Right renal pelvis (tissue), 4 donors: ENCODE data around the gene SLX4IP. TPM values are rescaled to one million over a fixed set of nuclear protein-coding genes. Genes with fewer than 3 reads are reported as not detected.

Experiments
- DNase-seq, 4 donors: peaks; one replicate each; pipeline ENCODE4 v3.0.0-alpha.2; 2013; ENCODE audit warnings: low read depth in 4 of 4, low spot score in 3 of 4, missing footprints in 1 of 4
- polyA plus RNA-seq, 4 donors: library from polyadenylated mRNA; unstranded; fragments of 120-200 nt; gene quantifications; one replicate each; pipeline ENCODE4 v1.2.1, GENCODE V29; 2013; ENCODE audit not compliant: insufficient read length in 4 of 4

SLX4IP gene
- polyA plus RNA-seq, 4 donors, result 6.8 to 9.5 (median 7.2) TPM

- no peak for DNase-seq
Observed at GRCh38 chr20:10541668-10542411, 106.7 kb downstream of the SLX4IP start.

- no peak for DNase-seq
Observed at GRCh38 chr20:10542442-10542841, 107.3 kb downstream of the SLX4IP start.

GRCh38 chr20:10543480-10543879, 108.4 kb downstream of the SLX4IP start:
- DNase-seq, result no peak

- DNase-seq, result no peak
Observed at GRCh38 chr20:10547276-10548114, 112.4 kb downstream of the SLX4IP start.

DNA sequence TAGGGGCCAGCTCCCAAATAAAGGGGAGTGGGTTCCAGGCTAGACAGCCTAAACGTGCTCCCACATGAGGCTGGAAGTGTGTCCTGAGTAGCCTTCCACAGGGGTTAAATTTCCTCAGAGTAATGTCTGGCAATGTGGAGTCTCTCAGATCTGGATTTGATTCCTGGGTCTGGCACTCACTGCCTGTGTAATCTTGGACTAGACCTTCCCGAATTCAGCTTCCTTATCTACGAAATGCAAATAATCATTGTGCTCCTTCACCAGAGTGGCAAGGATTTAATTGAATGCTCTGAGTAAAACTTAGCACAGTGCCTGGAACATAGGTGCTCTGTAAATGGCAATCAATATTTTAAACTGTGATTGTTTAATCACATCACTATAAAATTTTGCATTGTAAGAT, 114.4 kb downstream of the SLX4IP start:
- DNase-seq, result no peak

- DNase-seq, result no peak
Observed at GRCh38 chr20:10550204-10551118, 115.4 kb downstream of the SLX4IP start.

DNA sequence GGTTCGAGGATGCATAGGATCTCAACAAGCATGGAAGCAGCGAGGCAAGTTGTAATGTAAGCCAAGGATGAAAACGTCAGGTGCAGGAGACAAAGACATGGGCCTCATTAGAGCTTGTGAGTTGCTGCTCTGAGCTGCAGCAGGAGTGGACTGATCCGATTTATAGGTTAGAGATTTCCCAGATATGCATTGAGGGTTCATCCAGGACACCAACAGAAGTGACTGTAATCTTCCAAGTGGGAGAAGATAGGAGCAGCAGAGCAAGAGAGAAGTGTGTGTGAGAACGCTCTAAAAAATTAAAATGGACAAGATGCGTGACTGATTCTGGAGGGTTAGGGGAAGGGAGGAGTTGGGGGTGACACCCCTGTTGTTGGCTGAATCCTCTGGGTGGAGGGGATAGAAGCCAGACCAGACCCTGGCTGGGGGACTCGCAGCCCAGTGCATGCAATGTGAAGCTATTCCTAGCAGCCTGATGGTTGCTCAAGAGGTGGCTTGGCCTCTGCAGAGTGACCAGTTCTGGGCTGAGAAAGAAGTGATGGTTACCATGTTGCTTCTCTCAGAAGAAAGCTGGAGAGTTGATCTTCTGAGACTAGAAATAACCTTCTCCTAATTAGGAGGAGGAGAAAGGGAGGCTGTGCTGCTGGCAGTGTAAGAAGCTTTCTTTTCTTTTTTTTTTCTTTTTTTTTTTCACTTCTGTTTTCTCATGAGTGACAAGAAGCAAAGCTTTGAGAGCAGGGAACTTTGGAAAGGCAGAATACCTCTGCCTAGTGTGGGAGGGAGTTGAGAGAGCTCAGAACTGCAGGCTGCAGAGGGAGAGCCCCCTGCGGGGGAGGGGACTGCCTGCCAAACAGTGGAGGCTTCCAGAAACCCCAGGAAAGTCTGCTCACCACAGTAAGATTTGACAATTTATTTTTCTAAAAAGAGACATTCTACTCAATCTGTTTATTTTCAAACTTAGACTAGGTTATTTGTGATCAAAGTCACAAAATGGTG, 116.9 kb downstream of the SLX4IP start:
- DNase-seq, result no peak

GRCh38 chr20:10553326-10553984, 118.3 kb downstream of the SLX4IP start:
- peak; percentile 42 to 65 (median 54) for DNase-seq

- DNase-seq, result no peak
Observed at GRCh38 chr20:10554285-10554684, 119.2 kb downstream of the SLX4IP start.

GRCh38 chr20:10555393-10555792, 120.3 kb downstream of the SLX4IP start:
- no peak for DNase-seq

DNA sequence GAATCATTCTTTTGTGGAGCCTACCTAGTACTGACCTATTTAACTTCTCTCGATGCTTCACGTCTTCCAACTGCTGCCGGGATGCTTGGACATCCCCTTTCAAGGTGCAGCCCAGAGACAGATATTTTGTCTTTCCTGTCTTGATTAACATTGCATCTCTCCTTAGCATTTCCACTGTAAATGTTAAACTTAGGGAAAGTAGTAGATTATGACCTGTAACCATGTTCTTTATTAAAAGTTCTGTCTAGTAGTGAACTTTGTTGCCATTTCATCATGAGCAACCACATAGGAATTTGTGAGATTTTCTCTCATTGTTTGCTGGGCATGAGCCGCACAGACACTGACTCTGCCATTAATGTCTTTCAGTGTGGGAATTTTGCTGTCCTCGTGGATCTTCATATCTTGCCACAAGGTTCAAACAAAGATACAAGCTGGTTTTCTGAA, 120.8 kb downstream of the SLX4IP start:
- no peak for DNase-seq

DNA sequence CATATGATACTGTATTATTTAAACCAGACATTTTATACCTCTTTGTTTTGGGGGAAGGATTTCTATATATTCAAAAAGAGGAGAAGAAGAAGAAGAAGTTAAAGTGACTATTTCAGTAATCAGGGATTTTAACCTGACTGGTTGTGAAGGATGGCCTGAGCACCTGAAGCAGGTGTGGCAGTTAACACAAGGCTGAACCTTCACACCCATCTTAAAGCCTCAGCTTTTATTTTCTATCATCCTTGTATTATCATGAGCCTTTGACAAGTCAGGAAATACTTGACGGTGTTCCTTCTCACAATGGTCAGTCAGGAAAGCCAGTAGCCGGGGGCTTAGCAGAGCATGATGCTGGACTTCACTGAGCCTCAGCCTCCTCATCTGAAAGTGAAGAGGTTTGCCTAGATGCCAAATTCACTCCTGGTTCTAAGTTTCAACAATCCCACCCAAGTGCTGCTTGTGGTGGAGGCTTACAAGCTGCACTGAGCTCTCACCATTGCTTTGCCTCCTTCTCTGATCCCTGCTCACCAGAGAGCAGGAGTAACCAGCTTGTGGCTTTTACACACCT, 121.5 kb downstream of the SLX4IP start:
- no peak for DNase-seq

GRCh38 chr20:10557685-10558084, 122.6 kb downstream of the SLX4IP start:
- DNase-seq, result no peak

DNA sequence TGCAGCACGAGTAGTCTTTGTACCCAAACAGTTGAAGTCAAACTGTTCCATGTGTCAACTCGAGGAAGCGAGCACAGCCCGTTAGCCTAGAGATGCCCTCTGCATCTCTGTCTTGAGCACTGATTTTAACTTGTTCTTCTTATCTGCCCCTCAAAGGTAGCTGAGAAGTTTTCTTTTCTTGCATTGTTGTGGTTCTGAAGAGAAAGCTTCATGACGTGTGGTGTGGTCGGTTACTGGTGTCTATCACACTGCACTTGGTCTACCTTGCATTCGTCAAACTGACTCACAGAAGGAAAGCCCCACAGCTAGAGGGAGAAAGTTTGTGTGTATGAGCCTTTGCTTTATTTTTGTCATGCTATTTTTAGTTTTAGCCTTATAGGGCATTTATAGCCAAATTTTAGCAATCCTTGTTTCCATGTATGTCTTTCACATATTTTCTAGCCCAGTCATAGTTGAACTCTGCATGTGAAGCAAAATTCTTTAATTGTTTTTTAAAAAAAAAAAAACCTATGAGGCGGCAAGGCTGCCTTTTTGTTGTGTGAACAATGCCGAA, 123.6 kb downstream of the SLX4IP start:
- no peak for DNase-seq

GRCh38 chr20:10559266-10559665, 124.2 kb downstream of the SLX4IP start:
- DNase-seq, result no peak

GRCh38 chr20:10560686-10561085, 125.6 kb downstream of the SLX4IP start:
- DNase-seq, result no peak

DNA sequence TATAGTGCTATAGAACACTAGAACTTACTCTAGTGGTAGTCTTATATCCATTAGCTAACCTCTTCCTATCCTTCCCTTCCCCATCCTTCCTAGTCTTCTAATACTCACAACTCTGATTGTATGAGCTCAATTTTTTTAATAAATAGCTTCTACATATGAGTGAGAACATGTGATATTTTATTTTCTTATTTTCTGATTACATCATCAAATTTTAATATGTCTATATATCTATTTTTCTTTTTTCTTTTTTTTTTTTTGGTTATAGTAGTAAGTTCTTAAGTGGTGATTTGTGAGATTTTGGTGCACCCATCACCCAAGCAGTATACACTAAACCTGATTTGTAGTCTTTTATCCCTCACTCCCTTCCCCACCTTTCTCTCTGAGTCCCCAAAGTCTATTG, 126.2 kb downstream of the SLX4IP start:
- no peak for DNase-seq

GRCh38 chr20:10562899-10563298, 127.8 kb downstream of the SLX4IP start:
- no peak for DNase-seq
